ENCODE results near the gene PRRT1B.

GRCh38 chr9:131500377-131500776 lies 44.9 kb upstream of the PRRT1B start:
- peak; percentile 6; the same call in 1 of the 2 replicates for TF ChIP-seq POLR2AphosphoS5 (IDR thresholded peaks at IDR 0.05; ENCODE audit: borderline replicate concordance, low read depth, low read length)
- TF ChIP-seq EZH2 (IDR thresholded peaks at IDR 0.05): no peak
- TF ChIP-seq FOXP2 (optimal IDR thresholded peaks at IDR 0.05; ENCODE audit: control extremely low read depth, extremely low read length, insufficient read depth): no peak
